Activated T-cell treated with anti-CD3 and anti-CD28 coated beads, Interleukin-2, amount 50 U/mL, for 4 hours (primary cell): ENCODE data around the gene UGT1A5. TPM values are rescaled to one million over a fixed set of nuclear protein-coding genes. Genes with fewer than 3 reads are reported as not detected.

Source experiments
- ATAC-seq, 2 donors: fragments of 200-7000 bp; cut with Tn5 transposase; one replicate each; pipeline ENCODE4 v1.10.0; 2021
- DNase-seq: peaks from one replicate; pipeline ENCODE4 v3.0.0-alpha.2; 2020
- H3K27me3 Mint-ChIP-seq: one replicate; pipeline ENCODE4 v1.8.0; 2021; ENCODE audit warnings: low read depth, mixed read lengths
- H3K36me3 Mint-ChIP-seq: one replicate; pipeline ENCODE4 v1.8.0; 2022; ENCODE audit warnings: mixed read lengths; ENCODE audit not compliant: insufficient read depth
- H3K4me1 Mint-ChIP-seq: one replicate; pipeline ENCODE4 v1.8.0; 2021; ENCODE audit warnings: low read depth, mixed read lengths
- H3K4me3 Mint-ChIP-seq: one replicate; pipeline ENCODE4 v1.8.0; 2021; ENCODE audit warnings: mild to moderate bottlenecking, moderate library complexity, mixed read lengths
- H3K9me3 Mint-ChIP-seq: one replicate; pipeline ENCODE4 v1.8.0; 2021; ENCODE audit warnings: mixed read lengths
- total RNA-seq, 3 donors: library from RNA; stranded (reverse); gene quantifications; one replicate each; pipeline ENCODE4 v1.2.1, GENCODE V29; 2021

Gene UGT1A5
- total RNA-seq, 3 donors from 2014 or later = not detected

- Mint-ChIP-seq H3K4me3 (no peak overlapping the region), H3K27me3 (no peaks in the 10 kb centered on the region), H3K9me3 (peaks cover 4% of the 10 kb centered on the region), H3K36me3 (no peaks in the 10 kb centered on the region), H3K4me1 (no peaks in the 10 kb centered on the region)
- ATAC-seq = no peak
- no peak for DNase-seq
Measured at GRCh38 chr2:233795735-233796171, 83.0 kb downstream of the UGT1A5 start.

- peaks cover 4% of the 10 kb centered on the region for H3K9me3 Mint-ChIP-seq
Measured at GRCh38 chr2:233796254-233796653, 83.5 kb downstream of the UGT1A5 start.

GRCh38 chr2:233798335-233799086 is 85.8 kb downstream of the UGT1A5 start:
- no peaks in the 10 kb centered on the region for H3K36me3 Mint-ChIP-seq
- DNase-seq (no peak), ATAC-seq (no peak)
- peaks cover 3% of the 10 kb centered on the region for H3K27me3 Mint-ChIP-seq
- no peak overlapping the region for H3K4me3 Mint-ChIP-seq
- no peaks in the 10 kb centered on the region for H3K4me1 Mint-ChIP-seq
- H3K9me3 Mint-ChIP-seq = peaks cover 4% of the 10 kb centered on the region

More at GRCh38 chr2:233796254-233796653, 83.5 kb downstream of the UGT1A5 start:
- no peak overlapping the region for H3K4me3 Mint-ChIP-seq
- H3K36me3 Mint-ChIP-seq = no peaks in the 10 kb centered on the region
- ATAC-seq = no peak
- H3K27me3 Mint-ChIP-seq = no peaks in the 10 kb centered on the region
- DNase-seq = no peak
- no peaks in the 10 kb centered on the region for H3K4me1 Mint-ChIP-seq

- DNase-seq = no peak
- H3K36me3 Mint-ChIP-seq = no peaks in the 10 kb centered on the region
- peaks cover 6% of the 10 kb centered on the region for H3K27me3 Mint-ChIP-seq
- no peak for ATAC-seq
- H3K4me3 Mint-ChIP-seq = no peak overlapping the region
- H3K9me3 Mint-ChIP-seq = peaks cover 4% of the 10 kb centered on the region
- no peaks in the 10 kb centered on the region for H3K4me1 Mint-ChIP-seq
Measured at GRCh38 chr2:233799087-233799665, 86.5 kb downstream of the UGT1A5 start.

- no peak for ATAC-seq
- Mint-ChIP-seq H3K27me3 (peaks cover 10% of the 10 kb centered on the region), H3K9me3 (peaks cover 4% of the 10 kb centered on the region), H3K4me1 (no peaks in the 10 kb centered on the region), H3K4me3 (no peak overlapping the region), H3K36me3 (no peaks in the 10 kb centered on the region)
- DNase-seq = no peak
Measured at GRCh38 chr2:233799716-233800115, 87.0 kb downstream of the UGT1A5 start.

DNA sequence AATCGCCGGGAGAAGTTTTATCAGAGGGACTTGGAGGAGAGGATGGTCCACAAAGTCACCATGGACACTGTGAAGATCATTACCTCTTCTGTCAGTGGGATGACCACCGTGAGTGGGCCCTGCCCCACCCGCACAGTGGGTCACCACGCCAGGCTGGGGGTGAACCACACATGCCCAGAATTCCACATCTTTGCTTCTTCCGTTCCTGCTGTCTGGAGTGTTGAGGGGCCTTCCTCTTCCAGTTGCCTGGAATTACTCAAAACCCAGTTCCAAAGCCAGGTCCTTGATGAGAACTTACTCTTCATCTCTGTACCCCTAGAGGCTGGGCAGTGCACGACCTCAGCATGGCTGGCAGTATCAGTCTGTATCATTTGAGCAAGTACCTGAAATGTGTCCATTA is 87.5 kb downstream of the UGT1A5 start:
- H3K27me3 Mint-ChIP-seq = peaks cover 10% of the 10 kb centered on the region
- H3K4me3 Mint-ChIP-seq = no peak overlapping the region
- no peaks in the 10 kb centered on the region for H3K4me1 Mint-ChIP-seq
- H3K9me3 Mint-ChIP-seq = peaks cover 4% of the 10 kb centered on the region
- ATAC-seq (no peak), DNase-seq (no peak)
- no peaks in the 10 kb centered on the region for H3K36me3 Mint-ChIP-seq

GRCh38 chr2:233801357-233802131 is 88.8 kb downstream of the UGT1A5 start:
- ATAC-seq (peak; percentile 43 to 51), DNase-seq (no peak)
- H3K36me3 Mint-ChIP-seq = no peaks in the 10 kb centered on the region
- H3K9me3 Mint-ChIP-seq = peaks cover 4% of the 10 kb centered on the region
- H3K4me3 Mint-ChIP-seq = no peak overlapping the region
- H3K27me3 Mint-ChIP-seq = peaks cover 10% of the 10 kb centered on the region
- no peaks in the 10 kb centered on the region for H3K4me1 Mint-ChIP-seq

DNA sequence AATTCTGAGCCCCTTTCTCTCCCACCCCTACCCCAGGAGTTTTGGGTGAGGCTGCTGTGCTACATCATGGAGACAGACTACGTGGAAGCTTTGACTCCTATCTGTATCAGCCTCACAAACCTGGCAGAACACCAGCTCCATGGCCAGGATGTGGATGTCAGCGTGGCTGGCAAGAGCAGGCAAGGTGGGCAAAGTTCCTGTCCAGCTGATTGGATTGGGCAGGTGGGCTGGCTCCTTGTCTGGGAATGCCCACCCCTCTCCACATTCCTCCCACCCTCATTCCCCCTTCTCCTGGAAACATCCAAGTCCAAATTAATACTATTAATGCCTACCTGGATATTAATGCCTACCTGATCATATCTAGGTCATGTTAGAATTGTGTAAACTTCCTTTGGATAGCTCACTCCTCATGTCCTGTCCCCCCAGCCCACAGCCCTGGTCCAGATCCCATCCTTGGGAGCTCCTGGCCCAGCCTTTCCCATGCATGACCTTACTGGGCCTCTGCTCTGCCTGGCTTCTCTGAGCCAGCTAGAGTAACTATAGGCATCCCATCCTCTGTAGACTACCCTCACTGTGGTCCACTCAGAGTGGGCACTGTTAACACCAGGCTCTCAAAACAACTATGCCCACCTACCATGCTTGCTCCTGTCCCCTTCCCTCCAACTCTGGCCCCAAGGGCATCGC is 89.6 kb downstream of the UGT1A5 start:
- H3K9me3 Mint-ChIP-seq = peaks cover 4% of the 10 kb centered on the region
- H3K4me3 Mint-ChIP-seq = no peak overlapping the region
- no peaks in the 10 kb centered on the region for H3K4me1 Mint-ChIP-seq
- DNase-seq (no peak), ATAC-seq (no peak)
- H3K27me3 Mint-ChIP-seq = peaks cover 10% of the 10 kb centered on the region
- H3K36me3 Mint-ChIP-seq = no peaks in the 10 kb centered on the region

DNA sequence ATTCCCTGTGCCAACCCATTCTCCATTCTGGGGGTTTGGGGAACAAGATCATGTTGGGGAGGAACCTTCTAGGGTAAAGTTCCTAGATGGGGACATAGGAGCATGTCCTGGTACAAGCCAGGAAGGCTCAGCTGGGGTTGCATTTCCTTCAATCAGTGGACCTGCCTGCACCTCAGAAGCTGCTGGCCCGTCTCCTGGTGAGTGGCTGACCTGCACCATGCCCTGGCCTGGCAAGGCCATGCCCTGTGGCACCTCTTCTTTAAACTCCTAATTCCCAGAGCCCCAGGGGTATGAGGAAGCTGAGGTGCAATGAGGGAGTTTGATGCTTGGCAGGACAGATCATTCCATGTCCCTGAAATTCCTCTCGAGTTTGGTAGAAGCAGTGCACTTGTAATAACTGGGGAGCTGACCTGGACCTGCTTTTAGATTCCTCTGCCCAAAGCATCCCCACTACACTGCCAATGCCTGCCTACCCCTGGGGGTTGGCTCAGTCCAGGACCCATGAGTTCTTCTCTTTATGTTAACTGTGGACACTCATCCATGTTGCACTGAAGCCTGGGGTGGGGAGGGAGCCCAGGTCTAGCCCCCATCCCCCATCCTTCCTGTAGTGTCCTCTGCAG is 90.7 kb downstream of the UGT1A5 start:
- Mint-ChIP-seq H3K9me3 (peaks cover 4% of the 10 kb centered on the region), H3K4me3 (no peak overlapping the region), H3K27me3 (peaks cover 10% of the 10 kb centered on the region), H3K36me3 (no peaks in the 10 kb centered on the region), H3K4me1 (no peaks in the 10 kb centered on the region)
- DNase-seq (no peak), ATAC-seq (no peak)

DNA sequence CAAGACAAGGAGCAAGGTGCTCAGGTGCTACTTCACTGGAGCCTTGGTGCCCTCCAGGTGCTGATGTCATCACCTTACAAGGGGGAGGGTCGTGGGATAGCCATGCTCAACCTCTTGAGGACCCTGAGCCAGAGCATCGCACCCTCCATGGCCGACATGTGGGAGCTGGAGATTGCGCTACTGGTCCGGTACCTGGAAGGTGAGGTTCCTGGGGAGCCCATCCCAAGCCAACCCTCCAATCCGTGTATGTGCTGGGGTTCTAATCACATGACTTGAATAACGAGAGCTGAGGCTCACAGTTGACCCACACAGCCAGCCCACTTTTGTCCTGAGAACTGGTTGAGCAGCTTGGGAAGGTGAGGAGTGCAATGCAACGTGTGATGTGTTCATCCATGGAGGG is 91.3 kb downstream of the UGT1A5 start:
- H3K9me3 Mint-ChIP-seq = peaks cover 4% of the 10 kb centered on the region
- H3K27me3 Mint-ChIP-seq = peaks cover 10% of the 10 kb centered on the region
- no peak for DNase-seq
- no peaks in the 10 kb centered on the region for H3K4me1 Mint-ChIP-seq
- H3K36me3 Mint-ChIP-seq = no peaks in the 10 kb centered on the region
- no peak overlapping the region for H3K4me3 Mint-ChIP-seq
- ATAC-seq = no peak

DNA sequence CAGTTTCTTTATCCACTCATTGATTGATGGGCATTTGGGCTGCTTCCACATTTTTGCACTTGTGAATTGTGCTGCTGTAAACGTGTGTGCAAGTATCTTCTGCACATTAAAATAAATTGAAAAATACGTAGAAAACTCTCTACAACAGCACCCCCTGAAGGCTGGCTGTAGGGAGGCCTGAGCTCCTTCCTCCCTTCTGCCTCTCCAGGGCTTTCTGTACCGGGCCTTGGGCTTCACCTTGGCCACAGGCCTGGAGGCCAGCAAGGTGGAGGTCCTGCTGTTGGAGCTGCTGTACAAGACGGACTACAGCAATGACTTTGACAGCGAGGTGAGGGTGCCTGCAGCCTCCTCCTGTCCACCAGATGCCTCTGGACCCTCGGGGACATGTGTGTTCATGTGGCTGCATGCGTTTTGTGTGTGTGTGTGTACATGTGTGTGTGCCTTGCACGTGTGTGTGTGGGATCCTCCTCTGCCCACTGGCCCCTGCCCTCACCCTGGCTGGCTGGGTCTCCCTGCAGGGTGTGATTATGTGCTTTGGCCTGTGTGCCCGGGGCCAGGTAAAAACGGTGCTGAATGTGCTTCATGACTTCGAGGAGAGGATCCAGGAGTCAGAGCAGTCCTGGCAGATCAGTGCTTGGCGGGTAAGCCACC is 94.6 kb downstream of the UGT1A5 start:
- no peak for DNase-seq
- H3K36me3 Mint-ChIP-seq = no peaks in the 10 kb centered on the region
- peaks cover 20% of the 10 kb centered on the region for H3K27me3 Mint-ChIP-seq
- no peaks in the 10 kb centered on the region for H3K4me1 Mint-ChIP-seq
- ATAC-seq = no peak
- no peaks in the 10 kb centered on the region for H3K9me3 Mint-ChIP-seq
- no peak overlapping the region for H3K4me3 Mint-ChIP-seq

GRCh38 chr2:233807966-233808935 is 95.5 kb downstream of the UGT1A5 start:
- Mint-ChIP-seq H3K4me1 (no peaks in the 10 kb centered on the region), H3K9me3 (no peaks in the 10 kb centered on the region), H3K27me3 (peaks cover 17% of the 10 kb centered on the region), H3K4me3 (no peak overlapping the region), H3K36me3 (no peaks in the 10 kb centered on the region)
- ATAC-seq = no peak
- no peak for DNase-seq

- DNase-seq (no peak), ATAC-seq (no peak)
- peaks cover 12% of the 10 kb centered on the region for H3K27me3 Mint-ChIP-seq
- no peaks in the 10 kb centered on the region for H3K36me3 Mint-ChIP-seq
- H3K4me1 Mint-ChIP-seq = no peaks in the 10 kb centered on the region
- no peak overlapping the region for H3K4me3 Mint-ChIP-seq
- H3K9me3 Mint-ChIP-seq = no peaks in the 10 kb centered on the region
Measured at GRCh38 chr2:233810385-233810784, 97.7 kb downstream of the UGT1A5 start.
